HCT116 (cell line): ENCODE data around the gene GPALPP1. TPM values are rescaled to one million over a fixed set of nuclear protein-coding genes. Genes with fewer than 3 reads are reported as not detected.

ENCODE experiments used
- ATAC-seq: fragments of 200-7000 bp; cut with Tn5 transposase; 2 replicates; pipeline ENCODE4 v1.9.1; 2020; ENCODE audit warnings: mild to moderate bottlenecking, moderate library complexity
- Bru-seq: library from RNA; stranded (reverse); fragments of 400-500 nt; gene quantifications from one replicate; lab custom pipeline; 2021; lab: Mats Ljungman, UMichigan
- BruChase-seq, 2 experiments: library from RNA; stranded (reverse); fragments of 400-500 nt; gene quantifications; one replicate each; lab custom pipeline; 2021; lab: Mats Ljungman, UMichigan
- BruUV-seq: library from RNA; stranded (reverse); fragments of 400-500 nt; replicated peaks from 2 replicates; lab custom pipeline; 2021; lab: Mats Ljungman, UMichigan
- CTCF ChIA-PET: fragments of 300-600 bp; sonication (Branson Sonifier 250); formaldehyde crosslinking; loops from one replicate; lab custom pipeline; 2021; ENCODE audit warnings: antibody characterized with exemption; lab: Charles Lee
- POLR2A ChIA-PET: fragments of 300-600, 350-600 bp; sonication (Branson Sonifier 250); formaldehyde crosslinking; loops from one replicate; lab custom pipeline; 2021; ENCODE audit warnings: antibody characterized with exemption; lab: Charles Lee
- RAD21 ChIA-PET, 2 experiments: fragments of 300-600 bp; sonication (Branson Sonifier 250); formaldehyde crosslinking; loops; one replicate each; lab custom pipeline; 2023; ENCODE audit warnings: low total read pairs in 2 of 2; ENCODE audit not compliant: uncharacterized antibody in 2 of 2, unreplicated experiment in 2 of 2, low non-redundant PET in 1 of 2; lab: Charles Lee
- DNase-seq: peaks from one replicate; pipeline ENCODE4 v3.0.0-alpha.2; 2010; ENCODE audit warnings: low read depth, low spot score
- H2AFZ ChIP-seq: fragments of 200-600 bp; shearing (Covaris generic), sonication (generic); 2 replicates; pipeline ENCODE4 v1.6.1; 2017; ENCODE audit warnings: low read depth, mixed run types, mixed read lengths, antibody characterized with exemption, low read length; ENCODE audit not compliant: poor library complexity, severe bottlenecking
- H3K27ac ChIP-seq: 2 replicates; pipeline ENCODE4 v1.5.1; 2012; ENCODE audit warnings: low read depth, low read length
- H3K27me3 ChIP-seq: fragments of 200-600 bp; sonication (generic); 2 replicates; pipeline ENCODE4 v1.6.1; 2016; ENCODE audit warnings: mixed run types, low read length, mixed read lengths; ENCODE audit not compliant: insufficient read depth
- H3K36me3 ChIP-seq, 2 experiments: fragments of 200-500 bp in 1 of 2; fragments of 200-600 bp in 1 of 2; sonication (Bioruptor generic) in 1 of 2; sonication (generic) in 1 of 2; 2 replicates each; pipeline versions ENCODE4 v1.5.1 to v1.6.1; 2014 to 2016; ENCODE audit warnings: low read length in 2 of 2, inconsistent platforms in 1 of 2, mixed read lengths in 1 of 2, mixed run types in 1 of 2; ENCODE audit not compliant: insufficient read depth in 2 of 2, control insufficient read depth in 1 of 2
- H3K4me1 ChIP-seq, 2 experiments: fragments of 200-600 bp in 1 of 2; sonication (generic) in 1 of 2; 2 replicates each; pipeline versions ENCODE4 v1.5.1 to v1.6.1; 2012 to 2017; ENCODE audit warnings: low read length in 2 of 2, inconsistent platforms in 1 of 2, mild to moderate bottlenecking in 1 of 2, mixed read lengths in 1 of 2, mixed run types in 1 of 2, moderate library complexity in 1 of 2; ENCODE audit not compliant: insufficient read depth in 2 of 2, control insufficient read depth in 1 of 2
- H3K4me2 ChIP-seq: fragments of 200-600 bp; sonication (generic); 2 replicates; pipeline ENCODE4 v1.6.1; 2017; ENCODE audit warnings: mixed run types, low read length, mixed read lengths
- H3K4me3 ChIP-seq, 2 experiments: fragments of 200-600 bp in 1 of 2; sonication (generic) in 1 of 2; replicated peaks in 1 of 2; 2 replicates each; pipeline ENCODE4 v1.5.1; 2011 to 2016; ENCODE audit warnings: low read length in 2 of 2, control low read depth in 1 of 2, low read depth in 1 of 2, mild to moderate bottlenecking in 1 of 2, mixed read lengths in 1 of 2, mixed run types in 1 of 2
- H3K79me2 ChIP-seq: fragments of 200-600 bp; sonication (generic); 2 replicates; pipeline ENCODE4 v1.6.1; 2017; ENCODE audit warnings: mild to moderate bottlenecking, mixed run types, low read length, moderate library complexity, mixed read lengths; ENCODE audit not compliant: insufficient read depth
- H3K9ac ChIP-seq: fragments of 200-600 bp; sonication (generic); 2 replicates; pipeline ENCODE4 v1.6.1; 2016; ENCODE audit warnings: low read length, mixed read lengths
- H3K9me2 ChIP-seq: fragments of 200-600 bp; sonication (generic), shearing (Covaris generic); 2 replicates; pipeline ENCODE4 v1.6.1; 2017; ENCODE audit warnings: mixed run types, mild to moderate bottlenecking, moderate library complexity; ENCODE audit not compliant: insufficient read depth
- H3K9me3 ChIP-seq, 2 experiments: fragments of 200-500 bp in 1 of 2; fragments of 200-600 bp in 1 of 2; sonication (Bioruptor generic) in 1 of 2; sonication (generic) in 1 of 2; 2 replicates each; pipeline ENCODE4 v1.6.1; 2014 to 2017; ENCODE audit warnings: low read length in 2 of 2, mixed read lengths in 2 of 2, inconsistent platforms in 1 of 2, low read depth in 1 of 2, mild to moderate bottlenecking in 1 of 2, mixed run types in 1 of 2, moderate library complexity in 1 of 2; ENCODE audit not compliant: control insufficient read depth in 1 of 2, insufficient read depth in 1 of 2
- H4K20me1 ChIP-seq: fragments of 200-600 bp; sonication (generic), shearing (Covaris generic); 2 replicates; pipeline ENCODE4 v1.6.1; 2017; ENCODE audit warnings: mixed run types, mild to moderate bottlenecking, moderate library complexity; ENCODE audit not compliant: insufficient read depth
- ATF3 ChIP-seq: IDR thresholded peaks from 2 replicates; pipeline ENCODE4 v1.6.1; 2012
- CBX3 ChIP-seq: IDR thresholded peaks from 2 replicates; pipeline ENCODE4 v1.6.1; 2012; ENCODE audit warnings: low read depth
- CTCF ChIP-seq, 3 experiments: fragments of 200-600 bp in 1 of 3; sonication (generic) in 1 of 3; IDR thresholded peaks in 2 of 3; conservative IDR thresholded peaks in 1 of 3; 2 replicates each; pipeline ENCODE4 v1.5.1; 2012 to 2017; ENCODE audit warnings: low read depth in 2 of 3, low read length in 2 of 3, antibody characterized with exemption in 1 of 3, borderline replicate concordance in 1 of 3, control low read depth in 1 of 3, mild to moderate bottlenecking in 1 of 3, mixed read lengths in 1 of 3, mixed run types in 1 of 3, moderate library complexity in 1 of 3; ENCODE audit not compliant: insufficient read depth in 1 of 3
- EGR1 ChIP-seq: IDR thresholded peaks from 2 replicates; pipeline ENCODE4 v1.6.1; 2012; ENCODE audit warnings: low read depth
- JUND ChIP-seq: IDR thresholded peaks from 2 replicates; pipeline ENCODE4 v1.6.1; 2012
- POLR2A ChIP-seq: IDR thresholded peaks from 2 replicates; pipeline ENCODE4 v1.7.0; 2011; ENCODE audit warnings: borderline replicate concordance; ENCODE audit not compliant: insufficient read depth, insufficient read length; ENCODE audit errors: extremely low read depth
- POLR2AphosphoS5 ChIP-seq: IDR thresholded peaks from 2 replicates; pipeline ENCODE4 v1.6.1; 2011; ENCODE audit warnings: mild to moderate bottlenecking, low read depth, low read length, moderate library complexity
- RAD21 ChIP-seq: IDR thresholded peaks from 2 replicates; pipeline ENCODE4 v1.6.1; 2012; ENCODE audit warnings: low read depth, mild to moderate bottlenecking
- SRF ChIP-seq: IDR thresholded peaks from 2 replicates; pipeline ENCODE4 v1.6.1; 2012; ENCODE audit warnings: low read depth
- TCF7L2 ChIP-seq: IDR thresholded peaks from 2 replicates; pipeline ENCODE4 v1.7.0; 2011; ENCODE audit warnings: borderline replicate concordance, inconsistent platforms; ENCODE audit not compliant: insufficient read depth, insufficient read length; ENCODE audit errors: extremely low read depth
- YY1 ChIP-seq: IDR thresholded peaks from 2 replicates; pipeline ENCODE4 v1.6.1; 2011; ENCODE audit warnings: low read length, low read depth, moderate library complexity, mild to moderate bottlenecking; ENCODE audit not compliant: insufficient replicate concordance; ENCODE audit errors: extremely low read depth
- ZFX ChIP-seq: fragments of 450-650 bp; IDR thresholded peaks from 2 replicates; pipeline ENCODE4 v1.6.1; 2017
- ZNF274 ChIP-seq: fragments of 200-500 bp; sonication (Bioruptor generic); IDR thresholded peaks from 2 replicates; pipeline ENCODE4 v1.6.1; 2014; ENCODE audit warnings: mild to moderate bottlenecking, low read depth, low read length, inconsistent platforms
- intact Hi-C: fragments of 100-400 bp; cut with micrococcal nuclease; formaldehyde crosslinking; loops from 2 replicates; pipeline ENCODE4 v1.10.0; 2022
- long read RNA-seq: library from polyadenylated mRNA; unstranded; transcript quantifications from one replicate; pipeline ENCODE4 v2.0.0, GENCODE V29; 2021; ENCODE audit not compliant: unreplicated experiment
- polyA plus RNA-seq: library from polyadenylated mRNA; unstranded; fragments of >200 nt; gene quantifications from 2 replicates; pipeline ENCODE4 v1.2.1, GENCODE V29; 2012; ENCODE audit warnings: missing spikeins
- total RNA-seq: library from RNA; stranded (reverse); gene quantifications from one replicate; pipeline ENCODE4 v1.2.1, GENCODE V29; 2021; ENCODE audit not compliant: unreplicated experiment
- TF ChIP-seq, protein P1 (sequence below): IDR thresholded peaks from 2 replicates; pipeline ENCODE4 v1.6.1; 2012
- TF ChIP-seq, protein P2 (sequence below): IDR thresholded peaks from 2 replicates; pipeline ENCODE4 v1.6.1; 2012; ENCODE audit warnings: low read depth
- TF ChIP-seq, protein P3 (sequence below): IDR thresholded peaks from 2 replicates; pipeline ENCODE4 v1.6.1; 2011; ENCODE audit warnings: mild to moderate bottlenecking, low read length, moderate library complexity; ENCODE audit not compliant: insufficient replicate concordance; ENCODE audit errors: extremely low read depth

The GPALPP1 gene
- total RNA-seq (21.3 TPM), Bru-seq, nascent RNA (percentile 74 among the genes with signal in this experiment), BruChase-seq, experiment 1, labeled RNA remaining after a 6-hour chase (percentile 70 among the genes with signal in this experiment), BruChase-seq, experiment 2, labeled RNA remaining after a 2-hour chase (percentile 67 among the genes with signal in this experiment)
- 8.4 and 11.4 TPM in 2 replicates for polyA plus RNA-seq
- long read RNA-seq, transcript GPALPP1-203 (8 exons, 1,393 nt) = major isoform, 6 of 22 reads
- long read RNA-seq, partial matches to known transcripts = 5 of 22 reads
- long read RNA-seq, other reads (novel, unspliced or antisense) = 11 of 22 reads

GRCh38 chr13:44989071-44989889 is at the start of gene GPALPP1, which contains the start of gene NUFIP1:
Gene GPALPP1 (plus strand): TSS chr13:44989538. CDS start chr13:44989655, 117 bp downstream.
Gene NUFIP1 (minus strand): TSS chr13:44989471. CDS start chr13:44989436, 35 bp downstream.
- ATAC-seq (peak; percentile 96), DNase-seq (peak; percentile 90)
- peaks cover 94% of the 10 kb centered on the region for H3K79me2 ChIP-seq
- H3K36me3 ChIP-seq = peaks cover 5 to 13% of the 10 kb centered on the region in 2 experiments; a peak in 2 of 4 replicates
- H3K4me1 ChIP-seq = peaks cover 10 to 18% of the 10 kb centered on the region in 2 experiments
- RAD21 ChIA-PET = no interaction called here
- peak within 1 kb of the TSS; percentile 59 for H3K27ac ChIP-seq
- no peak within 1 kb of the TSS for H2AFZ ChIP-seq
- CTCF ChIA-PET = no interaction called here
- H3K27me3 ChIP-seq = no peaks in the 10 kb centered on the region
- H3K9me2 ChIP-seq = no peaks in the 10 kb centered on the region
- H3K9ac ChIP-seq = peak within 1 kb of the TSS; percentile 96
- BruUV-seq = TSS peak; percentile 52
- H3K4me2 ChIP-seq = peak within 1 kb of the TSS; percentile 91
- intact Hi-C loops = no loop called here
- POLR2A ChIA-PET = no interaction called here
- no peaks in the 10 kb centered on the region for H3K9me3 ChIP-seq
- H3K4me3 ChIP-seq = peak within 1 kb of the TSS; percentile 83 to 98
- H4K20me1 ChIP-seq = 0 out of 2 replicates have a peak, but pooled peaks cover 4% of the 10 kb centered on the region
- TF ChIP-seq RAD21 = no peak
- TF ChIP-seq ZNF274 = no peak
- TF ChIP-seq JUND = no peak
- peak; percentile 77 for TF ChIP-seq YY1
- no peak for TF ChIP-seq EGR1
- peak; percentile 82 for TF ChIP-seq POLR2AphosphoS5
- TF ChIP-seq TCF7L2 = peak; percentile 40
- peak; percentile 94 for TF ChIP-seq SRF
- TF ChIP-seq POLR2A = peak; percentile 43
- TF ChIP-seq CBX3 = peak; percentile 47; the same call in 1 of the 2 replicates
- TF ChIP-seq, protein P1, sequence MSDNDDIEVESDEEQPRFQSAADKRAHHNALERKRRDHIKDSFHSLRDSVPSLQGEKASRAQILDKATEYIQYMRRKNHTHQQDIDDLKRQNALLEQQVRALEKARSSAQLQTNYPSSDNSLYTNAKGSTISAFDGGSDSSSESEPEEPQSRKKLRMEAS = peak; percentile 97
- TF ChIP-seq ATF3 = no peak
- no peak for TF ChIP-seq CTCF (IDR thresholded peaks at IDR 0.05 in 2 of 3, conservative IDR thresholded peaks at IDR 0.05 in 1 of 3; ENCODE audit: borderline replicate concordance in 1 of 3, insufficient read depth in 1 of 3, low read depth in 2 of 3, low read length in 2 of 3)
- TF ChIP-seq, protein P2, sequence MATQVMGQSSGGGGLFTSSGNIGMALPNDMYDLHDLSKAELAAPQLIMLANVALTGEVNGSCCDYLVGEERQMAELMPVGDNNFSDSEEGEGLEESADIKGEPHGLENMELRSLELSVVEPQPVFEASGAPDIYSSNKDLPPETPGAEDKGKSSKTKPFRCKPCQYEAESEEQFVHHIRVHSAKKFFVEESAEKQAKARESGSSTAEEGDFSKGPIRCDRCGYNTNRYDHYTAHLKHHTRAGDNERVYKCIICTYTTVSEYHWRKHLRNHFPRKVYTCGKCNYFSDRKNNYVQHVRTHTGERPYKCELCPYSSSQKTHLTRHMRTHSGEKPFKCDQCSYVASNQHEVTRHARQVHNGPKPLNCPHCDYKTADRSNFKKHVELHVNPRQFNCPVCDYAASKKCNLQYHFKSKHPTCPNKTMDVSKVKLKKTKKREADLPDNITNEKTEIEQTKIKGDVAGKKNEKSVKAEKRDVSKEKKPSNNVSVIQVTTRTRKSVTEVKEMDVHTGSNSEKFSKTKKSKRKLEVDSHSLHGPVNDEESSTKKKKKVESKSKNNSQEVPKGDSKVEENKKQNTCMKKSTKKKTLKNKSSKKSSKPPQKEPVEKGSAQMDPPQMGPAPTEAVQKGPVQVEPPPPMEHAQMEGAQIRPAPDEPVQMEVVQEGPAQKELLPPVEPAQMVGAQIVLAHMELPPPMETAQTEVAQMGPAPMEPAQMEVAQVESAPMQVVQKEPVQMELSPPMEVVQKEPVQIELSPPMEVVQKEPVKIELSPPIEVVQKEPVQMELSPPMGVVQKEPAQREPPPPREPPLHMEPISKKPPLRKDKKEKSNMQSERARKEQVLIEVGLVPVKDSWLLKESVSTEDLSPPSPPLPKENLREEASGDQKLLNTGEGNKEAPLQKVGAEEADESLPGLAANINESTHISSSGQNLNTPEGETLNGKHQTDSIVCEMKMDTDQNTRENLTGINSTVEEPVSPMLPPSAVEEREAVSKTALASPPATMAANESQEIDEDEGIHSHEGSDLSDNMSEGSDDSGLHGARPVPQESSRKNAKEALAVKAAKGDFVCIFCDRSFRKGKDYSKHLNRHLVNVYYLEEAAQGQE = no peak
- TF ChIP-seq, protein P3, sequence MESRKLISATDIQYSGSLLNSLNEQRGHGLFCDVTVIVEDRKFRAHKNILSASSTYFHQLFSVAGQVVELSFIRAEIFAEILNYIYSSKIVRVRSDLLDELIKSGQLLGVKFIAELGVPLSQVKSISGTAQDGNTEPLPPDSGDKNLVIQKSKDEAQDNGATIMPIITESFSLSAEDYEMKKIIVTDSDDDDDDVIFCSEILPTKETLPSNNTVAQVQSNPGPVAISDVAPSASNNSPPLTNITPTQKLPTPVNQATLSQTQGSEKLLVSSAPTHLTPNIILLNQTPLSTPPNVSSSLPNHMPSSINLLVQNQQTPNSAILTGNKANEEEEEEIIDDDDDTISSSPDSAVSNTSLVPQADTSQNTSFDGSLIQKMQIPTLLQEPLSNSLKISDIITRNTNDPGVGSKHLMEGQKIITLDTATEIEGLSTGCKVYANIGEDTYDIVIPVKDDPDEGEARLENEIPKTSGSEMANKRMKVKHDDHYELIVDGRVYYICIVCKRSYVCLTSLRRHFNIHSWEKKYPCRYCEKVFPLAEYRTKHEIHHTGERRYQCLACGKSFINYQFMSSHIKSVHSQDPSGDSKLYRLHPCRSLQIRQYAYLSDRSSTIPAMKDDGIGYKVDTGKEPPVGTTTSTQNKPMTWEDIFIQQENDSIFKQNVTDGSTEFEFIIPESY = no peak
- peak; percentile 93 for TF ChIP-seq ZFX
